HG03025 (cell line): ENCODE results near the gene ACTN3.
"Not testable (repeated sequence)": the region's sequence is repeated elsewhere in the genome, so short reads cannot be mapped to it uniquely, and the experiment has no call there.

ENCODE experiments used
- ATAC-seq: cut with Tn5 transposase; IDR thresholded peaks from one replicate; pipeline ENCODE4 v1.9.1; 2021; ENCODE audit warnings: mild to moderate bottlenecking, moderate library complexity; ENCODE audit not compliant: unreplicated experiment, low FRiP score

Gene ACTN3

DNA sequence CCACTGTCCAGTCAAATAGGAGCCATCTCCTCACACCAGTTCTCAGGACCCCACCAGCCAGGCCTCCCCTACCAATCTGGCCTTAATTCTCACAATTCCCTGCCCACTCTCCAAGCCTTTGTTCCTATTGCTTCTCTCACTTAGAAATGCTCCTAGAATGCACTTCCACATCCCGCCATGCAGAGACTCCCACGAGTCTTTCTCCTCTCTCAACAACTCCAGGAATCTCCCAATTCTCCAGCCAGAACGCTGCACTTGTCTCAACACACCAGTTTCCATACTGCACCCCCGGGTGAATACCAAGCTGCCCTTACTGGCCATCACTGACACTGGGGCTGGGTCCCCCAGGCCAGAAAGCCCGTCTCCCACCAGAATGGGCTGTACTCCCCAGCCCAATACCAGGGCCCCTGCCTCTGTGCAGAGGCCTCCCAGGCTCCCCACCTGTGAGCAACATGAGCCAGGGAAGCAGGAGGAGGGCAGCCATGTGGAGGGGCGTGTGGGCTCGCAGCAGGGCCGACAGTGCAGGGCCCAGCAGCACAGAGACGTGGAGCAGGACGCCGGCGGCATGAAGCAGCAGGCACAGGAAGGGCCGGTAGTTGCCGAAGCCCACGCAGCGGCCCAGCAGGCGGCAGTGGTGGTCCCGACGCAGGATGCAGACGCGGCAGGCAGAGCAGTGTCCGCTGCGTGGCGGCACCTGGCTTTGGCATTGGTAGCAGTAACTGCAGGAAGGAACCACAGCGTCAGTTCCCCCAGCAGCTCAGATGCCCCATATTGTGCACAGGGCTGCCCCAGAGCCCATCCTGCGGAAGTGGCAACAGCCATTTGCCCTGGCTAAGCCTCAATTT lies 3.2 kb upstream of the ACTN3 start:
- ATAC-seq, result no peak

DNA sequence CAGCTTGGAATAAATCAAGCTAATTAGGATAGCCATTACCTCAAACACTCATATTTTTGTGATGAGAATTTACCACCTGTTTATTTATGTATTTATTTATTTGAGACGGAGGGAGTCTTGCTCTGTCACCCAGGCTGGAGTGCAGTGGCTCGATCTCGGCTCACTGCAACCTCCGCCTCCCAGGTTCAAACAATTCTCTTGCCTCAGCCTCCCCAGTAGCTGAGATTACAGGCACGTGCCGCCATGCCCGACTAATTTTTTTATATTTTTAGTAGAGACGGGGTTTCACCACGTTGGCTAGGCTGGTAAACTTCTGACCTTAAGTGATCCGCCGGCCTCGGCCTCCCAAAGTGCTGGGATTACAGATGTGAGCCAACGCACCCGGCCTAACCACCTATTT lies 1.8 kb upstream of the ACTN3 start:
- not testable (repeated sequence) for ATAC-seq

DNA sequence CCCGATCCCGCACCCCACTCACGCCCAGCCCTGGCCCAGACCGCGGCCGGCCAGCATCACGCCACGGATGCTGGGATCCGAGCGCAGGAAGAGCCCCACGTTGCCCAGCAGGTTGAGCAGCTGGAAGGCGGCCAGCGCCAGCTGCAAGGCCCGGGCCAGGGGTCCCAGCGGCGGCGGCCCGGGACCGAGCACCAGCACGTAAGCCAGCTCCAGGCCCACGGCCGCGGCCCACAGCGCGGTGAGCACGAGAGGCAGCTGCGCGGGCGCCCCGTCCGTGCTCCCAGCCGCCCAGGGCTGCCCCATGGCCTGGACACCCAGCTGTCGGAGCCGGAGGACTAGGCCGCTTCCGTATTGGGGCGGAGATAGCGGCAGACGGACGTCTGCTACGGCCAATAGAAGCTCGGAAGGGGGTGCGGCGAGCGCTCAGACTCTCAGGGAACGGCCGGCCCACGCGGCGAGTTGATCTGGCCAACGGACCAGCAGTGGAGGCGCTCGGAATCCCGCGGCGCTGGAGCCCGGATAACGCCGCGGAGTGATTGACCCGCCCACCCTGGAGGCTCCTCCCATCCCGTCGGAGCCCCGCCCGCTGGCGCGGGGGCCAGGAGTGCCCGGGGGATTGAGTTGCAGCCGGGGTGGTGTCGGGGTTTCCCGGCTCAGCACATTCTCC lies 869 bp upstream of the ACTN3 start, which contains the start of gene ZDHHC24:
Gene ZDHHC24, minus strand, starts transcription at position 348 of the 667 bp plus-strand sequence. Its CDS starts 45 bp downstream, at position 303.
- peak; percentile 85 for ATAC-seq

DNA sequence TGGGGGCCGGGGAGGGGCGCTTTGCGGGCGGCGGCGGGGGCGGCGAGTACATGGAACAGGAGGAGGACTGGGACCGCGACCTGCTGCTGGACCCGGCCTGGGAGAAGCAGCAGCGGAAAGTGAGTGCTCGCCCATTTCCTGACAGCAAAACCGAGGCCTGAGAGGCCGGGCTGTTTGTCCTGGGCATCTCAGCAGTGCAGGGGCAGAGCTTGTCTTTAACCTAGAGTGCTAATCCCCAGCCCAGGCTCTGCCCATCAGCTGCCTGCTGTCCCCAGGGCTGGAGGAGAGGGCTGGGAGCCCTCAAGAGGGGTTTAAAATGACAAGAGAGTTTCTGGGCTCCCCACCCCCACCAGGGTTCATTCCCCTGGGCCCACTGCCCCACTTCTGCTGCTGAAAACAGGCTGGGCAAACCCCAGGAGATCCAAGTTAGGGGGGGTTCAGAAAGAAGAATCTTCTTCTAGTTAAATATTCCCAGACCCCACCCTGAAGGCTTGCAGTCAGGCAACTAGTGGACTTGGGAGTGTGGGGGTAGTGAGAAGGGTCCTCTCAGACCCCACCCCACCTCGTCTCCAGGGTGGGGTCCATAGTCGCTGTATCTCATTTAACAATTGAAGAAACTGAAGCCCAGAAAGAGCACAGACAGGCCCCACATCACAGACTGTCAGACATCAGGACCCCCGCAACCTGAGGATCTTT lies 411 bp downstream of the ACTN3 start:
- no peak for ATAC-seq

DNA sequence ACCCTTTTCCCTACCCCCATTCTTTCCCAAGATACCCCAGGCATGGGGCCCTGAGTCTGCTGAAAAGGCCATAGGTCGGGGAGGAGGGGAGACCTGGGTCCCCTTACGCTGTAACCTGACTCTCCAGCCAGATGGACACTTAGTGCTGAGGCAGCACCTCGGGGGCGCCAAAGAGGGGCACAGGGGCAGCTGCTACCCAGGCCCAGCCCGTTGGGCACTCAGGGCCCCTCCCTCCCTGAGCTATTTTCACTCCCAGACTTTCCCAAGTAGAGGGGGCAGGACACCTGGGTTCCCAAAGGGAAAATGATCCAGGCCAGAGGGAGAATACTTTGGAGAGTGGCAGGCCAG lies 933 bp downstream of the ACTN3 start:
- ATAC-seq, result no peak

DNA sequence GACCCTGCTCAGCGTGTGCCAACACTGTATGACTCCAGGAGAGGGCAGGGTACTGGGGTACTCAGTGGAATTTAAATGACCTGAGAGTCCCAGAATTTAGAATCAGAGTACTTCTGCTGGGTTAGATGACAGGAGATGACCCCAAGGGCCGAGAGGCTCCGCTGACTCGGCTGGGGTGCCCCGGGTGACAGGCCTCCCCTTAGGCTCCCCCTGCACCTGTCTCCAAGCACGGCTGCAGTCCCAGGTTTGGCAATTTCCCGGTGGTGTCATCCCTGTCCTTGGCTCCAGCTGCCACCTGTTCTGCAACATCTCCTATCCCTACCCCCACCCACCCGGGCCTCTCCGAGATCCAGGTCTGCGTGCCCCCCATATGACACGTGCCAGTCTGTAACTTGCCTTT lies 1.3 kb downstream of the ACTN3 start:
- ATAC-seq, result no peak

DNA sequence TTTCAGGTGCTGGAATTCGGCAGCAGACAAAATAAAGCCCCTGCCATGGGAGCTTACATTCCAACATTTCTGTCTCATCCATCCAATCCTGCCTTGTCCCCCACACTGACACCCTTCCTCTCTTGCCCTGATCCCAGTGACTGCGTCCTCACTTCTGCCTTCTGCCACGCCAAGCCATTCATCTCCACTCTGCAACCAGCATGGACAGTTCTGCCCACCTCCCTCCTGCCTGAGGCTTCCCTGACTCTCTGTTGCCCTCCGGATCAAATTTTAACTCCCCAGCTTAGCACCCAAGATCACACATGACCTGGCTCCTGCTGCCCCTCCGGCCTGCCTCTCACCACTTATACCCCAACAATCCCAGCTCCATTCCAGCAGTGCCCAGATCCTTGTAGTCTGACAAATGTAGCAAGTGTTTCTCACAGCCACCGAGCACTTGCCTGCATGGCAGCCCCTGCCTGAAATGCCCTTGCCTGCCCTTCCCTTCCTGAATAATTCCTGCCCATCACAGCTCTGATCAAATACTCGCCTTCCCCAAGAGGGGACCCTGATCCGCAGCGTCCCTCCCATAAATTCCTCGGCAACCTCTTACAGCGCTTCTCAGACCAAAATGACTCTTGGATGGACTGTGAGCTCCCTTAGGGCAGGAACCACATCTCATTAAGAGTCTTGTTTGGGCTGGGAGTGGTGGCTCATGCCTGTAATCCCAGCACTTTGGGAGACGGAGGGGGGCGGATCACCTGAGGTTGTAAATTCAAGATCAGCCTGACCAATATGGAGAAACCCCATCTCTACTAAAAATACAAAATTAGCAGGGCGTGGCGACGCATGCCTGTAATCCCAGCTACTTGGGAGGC lies 2.3 kb downstream of the ACTN3 start:
- ATAC-seq, result no peak

DNA sequence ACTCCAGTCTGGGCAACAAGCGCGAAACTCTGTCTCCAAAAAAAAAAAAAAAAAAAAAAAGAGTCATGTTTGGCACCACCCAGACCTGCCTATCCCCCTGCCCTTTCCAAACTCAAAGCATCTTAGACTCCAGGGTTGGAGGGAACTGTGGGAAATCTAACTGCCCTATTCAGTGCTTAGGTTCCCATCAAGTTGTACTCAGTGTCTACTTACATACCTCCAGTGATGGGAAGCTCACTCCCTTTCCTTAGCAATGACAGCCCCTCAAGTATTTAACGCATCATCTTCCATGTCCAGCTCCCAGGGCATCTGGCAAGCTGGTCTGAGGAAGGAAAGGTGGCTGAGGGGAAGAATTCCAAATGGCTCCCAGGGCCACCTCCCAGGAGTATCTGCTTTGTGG lies 3.0 kb downstream of the ACTN3 start:
- no peak for ATAC-seq

DNA sequence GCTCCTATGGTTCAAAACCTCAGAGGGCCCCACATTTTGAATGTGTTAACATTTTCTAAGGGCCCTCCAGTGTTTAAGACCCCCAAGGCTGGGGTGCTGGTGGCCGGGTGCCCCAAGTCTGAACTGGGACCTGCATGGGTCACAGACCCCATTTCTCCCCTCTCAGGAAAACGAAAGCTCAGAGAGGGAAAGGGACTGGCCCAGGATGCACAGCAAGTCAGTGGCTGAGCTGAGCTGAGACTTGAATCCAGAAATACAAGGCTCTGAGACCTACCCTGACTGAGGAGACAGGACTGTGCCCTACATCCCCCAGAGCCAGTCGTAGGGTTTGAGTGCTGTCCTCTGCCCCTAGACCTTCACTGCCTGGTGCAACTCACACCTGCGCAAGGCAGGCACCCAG lies 4.2 kb downstream of the ACTN3 start:
- no peak for ATAC-seq

DNA sequence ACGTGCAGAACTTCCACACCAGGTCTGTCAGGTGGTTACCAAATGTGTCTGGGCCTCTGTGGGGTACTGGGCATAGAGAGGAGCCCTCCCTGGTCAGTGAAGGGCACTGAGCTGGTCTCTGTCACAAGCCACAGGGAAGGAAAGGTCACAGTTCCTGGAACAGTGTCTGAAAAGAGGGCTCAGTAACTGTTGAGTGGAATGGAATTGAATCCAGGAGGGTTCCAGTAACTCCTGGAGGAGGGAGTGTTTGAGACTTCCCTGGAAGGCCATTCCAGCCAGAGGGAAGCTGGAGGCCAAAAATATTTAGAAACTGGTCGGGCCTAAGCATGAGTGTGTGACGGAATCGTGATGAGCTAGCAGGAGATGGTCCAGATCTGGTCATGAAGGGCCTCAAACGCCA lies 7.9 kb downstream of the ACTN3 start:
- ATAC-seq, result no peak

DNA sequence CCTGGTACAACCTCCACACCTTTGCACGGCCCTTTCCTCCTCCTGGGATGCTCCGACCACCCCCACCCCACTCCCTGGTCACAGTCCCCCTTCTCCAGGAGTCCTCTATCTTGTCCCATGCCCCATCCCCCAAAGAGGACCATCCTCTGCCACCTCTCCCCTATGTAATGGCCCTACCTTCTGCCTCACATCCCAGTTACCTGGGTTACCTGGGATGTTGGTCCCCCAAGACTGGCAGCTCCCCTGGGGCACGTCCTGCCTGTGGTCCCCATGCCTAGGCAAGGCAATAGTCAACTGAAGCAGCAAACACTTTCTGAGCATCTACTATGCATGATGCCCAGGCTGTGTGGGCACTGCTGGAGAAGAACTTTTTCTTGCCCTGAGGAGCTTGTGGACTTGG lies 8.7 kb downstream of the ACTN3 start:
- ATAC-seq, result no peak

DNA sequence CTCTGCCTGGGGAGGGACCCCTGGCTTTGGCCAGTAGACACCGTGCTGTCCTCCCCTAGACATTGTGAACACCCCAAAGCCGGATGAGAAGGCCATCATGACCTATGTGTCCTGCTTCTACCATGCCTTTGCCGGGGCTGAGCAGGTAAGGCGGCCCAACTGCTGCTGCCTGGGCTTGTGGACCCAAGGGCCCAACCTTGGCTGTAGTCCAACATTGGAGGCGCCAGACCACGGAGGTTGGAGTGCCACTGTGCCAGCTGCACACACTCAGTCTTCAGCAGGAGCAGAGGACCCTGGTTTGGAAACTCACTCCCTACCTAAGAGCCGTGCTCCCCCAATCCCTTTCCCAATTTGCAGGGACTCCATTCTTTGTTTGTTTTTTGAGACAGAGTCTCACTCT lies 9.4 kb downstream of the ACTN3 start:
- ATAC-seq, result no peak

DNA sequence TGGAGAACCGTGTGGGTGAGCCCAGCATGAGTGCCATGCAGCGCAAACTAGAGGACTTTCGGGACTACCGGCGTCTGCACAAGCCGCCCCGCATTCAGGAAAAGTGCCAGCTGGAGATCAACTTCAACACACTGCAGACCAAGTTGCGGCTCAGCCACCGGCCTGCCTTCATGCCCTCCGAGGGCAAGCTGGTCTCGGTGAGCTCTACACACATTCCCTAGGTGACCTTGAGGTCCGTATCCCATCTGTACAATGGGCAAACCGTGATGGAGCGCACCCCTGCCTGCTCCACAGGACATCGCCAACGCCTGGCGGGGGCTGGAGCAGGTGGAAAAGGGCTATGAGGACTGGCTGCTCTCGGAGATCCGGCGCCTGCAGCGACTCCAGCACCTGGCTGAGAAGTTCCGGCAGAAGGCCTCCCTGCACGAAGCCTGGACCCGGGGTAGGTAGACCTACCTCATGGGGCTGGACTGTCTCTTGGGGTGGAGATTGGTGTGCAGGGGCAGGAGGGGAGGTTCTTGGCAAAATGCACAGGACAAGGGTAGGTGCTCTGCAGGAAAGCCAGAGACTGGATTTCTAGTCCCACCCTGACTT lies 11.1 kb downstream of the ACTN3 start:
- ATAC-seq, result no peak

DNA sequence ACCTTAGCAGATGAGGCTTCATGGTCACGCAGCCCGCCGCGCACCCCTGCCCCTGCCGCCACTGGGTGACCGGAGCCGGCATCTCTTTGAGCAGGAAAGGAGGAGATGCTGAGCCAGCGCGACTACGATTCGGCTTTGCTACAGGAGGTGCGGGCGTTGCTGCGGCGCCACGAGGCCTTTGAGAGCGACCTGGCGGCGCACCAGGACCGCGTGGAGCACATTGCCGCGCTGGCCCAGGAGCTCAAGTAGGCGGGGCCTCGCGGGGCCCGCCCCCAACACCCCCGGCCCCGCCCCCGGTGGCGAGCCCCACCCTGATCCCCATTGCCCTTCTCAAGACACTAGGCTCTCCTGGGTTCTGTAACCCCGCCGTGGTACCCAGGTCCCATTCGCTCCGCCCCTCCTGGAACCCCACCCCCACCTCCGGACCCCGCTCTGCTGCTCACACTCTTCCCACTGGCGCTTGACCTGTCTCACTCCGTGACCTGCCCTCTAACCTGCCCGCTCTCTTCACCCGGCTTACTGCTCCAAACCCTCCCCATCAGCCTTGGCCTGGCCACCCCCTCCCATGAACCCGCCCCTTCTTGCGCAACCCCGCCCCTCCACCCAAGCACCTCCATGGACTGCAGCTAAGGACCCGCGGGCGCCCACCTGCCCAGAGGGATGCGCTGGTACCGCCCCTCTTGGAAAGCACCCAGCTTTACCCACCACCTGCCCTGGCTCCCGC lies 12.6 kb downstream of the ACTN3 start:
- no peak for ATAC-seq

DNA sequence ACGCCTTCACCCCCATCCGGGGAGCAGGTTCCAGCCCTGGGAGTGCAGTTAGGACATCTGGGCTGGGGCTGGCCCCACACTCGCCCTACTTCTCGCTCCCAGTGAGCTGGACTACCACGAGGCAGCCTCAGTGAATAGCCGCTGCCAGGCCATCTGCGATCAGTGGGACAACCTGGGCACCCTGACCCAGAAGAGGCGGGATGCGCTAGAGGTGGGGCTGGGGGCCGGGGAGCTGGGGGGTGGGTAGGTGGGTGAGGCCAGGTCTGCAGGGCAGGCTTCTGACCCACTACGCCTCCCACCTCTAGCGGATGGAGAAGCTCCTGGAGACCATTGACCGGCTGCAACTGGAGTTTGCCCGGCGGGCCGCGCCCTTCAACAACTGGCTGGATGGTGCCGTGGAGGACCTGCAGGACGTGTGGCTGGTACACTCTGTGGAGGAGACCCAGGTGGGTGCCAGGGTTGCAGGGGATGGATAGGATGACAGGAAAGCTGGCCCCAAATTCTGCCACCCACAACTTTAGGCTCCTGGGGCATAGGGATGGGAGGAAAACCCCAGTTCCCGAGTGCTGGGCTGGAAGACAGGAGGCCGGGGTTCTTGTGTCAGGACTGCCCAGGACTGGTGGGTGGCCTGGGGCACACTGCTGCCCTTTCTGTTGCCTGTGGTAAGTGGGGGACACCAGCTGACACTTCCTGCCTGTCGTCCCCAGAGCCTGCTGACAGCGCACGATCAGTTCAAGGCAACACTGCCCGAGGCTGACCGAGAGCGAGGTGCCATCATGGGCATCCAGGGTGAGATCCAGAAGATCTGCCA lies 13.4 kb downstream of the ACTN3 start:
- ATAC-seq, result no peak

DNA sequence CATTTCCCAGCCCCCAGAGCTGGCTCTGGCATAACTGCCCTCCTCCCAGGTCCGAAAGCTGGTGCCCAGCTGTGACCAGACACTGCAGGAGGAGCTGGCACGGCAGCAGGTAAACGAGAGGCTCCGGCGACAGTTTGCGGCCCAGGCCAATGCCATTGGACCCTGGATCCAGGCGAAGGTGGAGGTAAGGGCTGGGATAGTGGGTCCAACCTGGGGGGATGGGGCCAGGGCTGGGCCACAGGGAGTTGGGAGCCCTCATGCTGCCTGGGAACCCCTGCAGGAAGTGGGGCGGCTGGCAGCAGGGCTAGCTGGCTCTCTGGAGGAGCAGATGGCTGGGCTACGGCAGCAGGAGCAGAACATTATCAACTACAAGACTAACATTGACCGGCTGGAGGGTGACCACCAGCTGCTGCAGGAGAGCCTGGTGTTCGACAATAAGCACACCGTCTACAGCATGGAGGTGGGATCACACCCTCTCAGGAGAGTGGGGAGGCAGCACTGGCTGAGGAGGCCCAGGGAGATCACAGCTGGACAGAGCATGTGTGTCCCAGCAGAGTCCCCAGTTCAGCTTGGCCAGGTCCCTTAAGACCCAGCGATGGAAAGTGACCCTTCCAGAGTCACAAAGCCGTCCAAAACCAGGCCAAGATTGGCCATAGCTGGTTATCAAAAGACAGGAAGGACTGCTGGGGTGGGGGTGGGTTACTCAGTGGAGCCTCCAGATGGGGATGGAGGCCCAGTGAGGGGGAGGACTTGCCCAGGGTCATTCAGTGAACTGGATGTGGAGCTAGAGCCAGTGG lies 14.7 kb downstream of the ACTN3 start:
- no peak for ATAC-seq

DNA sequence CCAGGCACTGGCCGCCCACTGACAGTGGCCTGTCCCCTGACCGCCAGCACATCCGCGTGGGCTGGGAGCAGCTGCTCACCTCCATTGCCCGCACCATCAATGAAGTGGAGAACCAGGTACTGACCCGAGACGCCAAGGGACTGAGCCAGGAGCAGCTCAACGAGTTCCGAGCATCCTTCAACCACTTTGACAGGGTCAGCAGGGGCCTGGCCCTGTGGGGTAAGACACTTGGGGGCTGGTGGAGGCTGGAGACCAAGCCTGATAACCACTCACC lies 15.2 kb downstream of the ACTN3 start:
- ATAC-seq, result no peak

DNA sequence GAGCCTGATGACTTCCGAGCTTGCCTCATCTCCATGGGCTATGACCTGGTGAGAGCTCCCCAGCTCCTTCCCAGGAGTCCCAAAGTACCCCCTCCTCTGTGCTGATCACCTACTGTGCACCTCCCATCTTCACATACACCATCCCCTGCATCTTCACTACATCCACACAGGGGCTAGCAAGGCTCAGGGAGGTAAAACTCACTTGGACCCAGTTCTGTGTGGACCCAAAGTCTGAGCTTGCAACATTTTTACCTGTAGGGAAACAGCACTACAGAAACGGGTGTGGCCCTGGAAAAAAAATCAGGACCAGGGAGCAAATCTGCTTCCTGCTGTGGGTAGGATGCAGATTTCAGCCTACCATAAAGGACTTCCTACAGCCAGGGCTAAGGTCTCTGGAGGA lies 15.6 kb downstream of the ACTN3 start:
- ATAC-seq, result no peak
